ENCODE data around the gene MGP.

GRCh38 chr12:14846876-14847580 lies 38.6 kb downstream of the MGP start:
- TF ChIP-seq CTCF (conservative IDR thresholded peaks at IDR 0.05; ENCODE audit: low read length) = no peak
- TF ChIP-seq EZH2phosphoT487 (IDR thresholded peaks at IDR 0.05; ENCODE audit: borderline replicate concordance, low read depth, low read length) = no peak

Measured in OCI-LY7 (cell line).